Measurements from ENCODE around the gene AGMAT. TPM values are rescaled to one million over a fixed set of nuclear protein-coding genes. Genes with fewer than 3 reads are reported as not detected.

The AGMAT gene
- total and polyA plus RNA-seq, 2 of the 4 experiments (the other 2 are of a cell fraction) = 0.18 to 0.26 TPM

- Histone ChIP-seq H3K9me1 (ENCODE audit: insufficient read depth, low read length) (peaks cover 6% of the 10 kb centered on the region), H2BK20ac (ENCODE audit: low read depth, low read length) (no peak overlapping the region), H4K8ac (ENCODE audit: low read depth in 2 of 2, low read length in 2 of 2) (no peak overlapping the region; a peak in 1 of 4 replicates), H3K4me2 (ENCODE audit: low read depth, low read length) (peak overlapping the region; percentile 69), H2AK9ac (replicated peaks; ENCODE audit: low read depth, low read length, poor library complexity) (peak overlapping the region; percentile 67), H2BK15ac (ENCODE audit: low read depth, low read length) (no peak overlapping the region), H3K79me1 (ENCODE audit: low read depth in 1 of 2, low read length in 2 of 2) (peaks cover 8 to 9% of the 10 kb centered on the region in 2 experiments; a peak in 3 of 4 replicates), H2BK120ac (ENCODE audit: low read depth, low read length) (no peak overlapping the region), H3K14ac (replicated peaks; ENCODE audit: low read depth, low read length) (no peak overlapping the region), H3K4me3 (ENCODE audit: insufficient read depth, low read depth, low read length) (no peak overlapping the region), H3K56ac (ENCODE audit: extremely low read depth, insufficient read depth, low read length) (no peak overlapping the region), H3K4me1 (ENCODE audit: control insufficient read depth, insufficient read depth, low read length) (peaks cover 6% of the 10 kb centered on the region), H3K36me3 (ENCODE audit: control insufficient read depth, insufficient read depth, low read length) (peaks cover 35% of the 10 kb centered on the region), H2BK5ac (ENCODE audit: low read depth, low read length, poor library complexity, severe bottlenecking) (no peak overlapping the region), H2AFZ (replicated peaks; ENCODE audit: low read length, poor library complexity) (no peak overlapping the region), H3K18ac (ENCODE audit: low read depth, low read length) (no peak overlapping the region), H3K9ac (ENCODE audit: low read depth, low read length) (no peak overlapping the region), H4K20me1 (ENCODE audit: insufficient read depth, low read length) (no peaks in the 10 kb centered on the region), H4K91ac (ENCODE audit: insufficient read depth, low read depth, low read length) (no peak overlapping the region), H3K23ac (ENCODE audit: low read depth, low read length) (no peak overlapping the region), H3K27ac (ENCODE audit: insufficient read depth, low read length) (no peak overlapping the region; the same call in 1 of the 2 replicates), H4K5ac (ENCODE audit: low read depth, low read length) (no peak overlapping the region), H3K27me3 (ENCODE audit: control insufficient read depth, insufficient read depth, low read length) (no peaks in the 10 kb centered on the region), H3K9me3 (ENCODE audit: control insufficient read depth, insufficient read depth, low read length) (no peaks in the 10 kb centered on the region), H3K4ac (ENCODE audit: low read depth, low read length) (no peak overlapping the region), H2AK5ac (ENCODE audit: low read depth, low read length) (no peak overlapping the region)
- DNase-seq (peak; percentile 67), ATAC-seq (ENCODE audit: low read depth) (peak; percentile 91)
- no TSS peak for BruUV-seq (replicated peaks)
- intact Hi-C loops (cut with micrococcal nuclease) = no loop called here
- dilution Hi-C loops (cut with HindIII; ENCODE audit: low sequenced_read_pairs, unreplicated experiment) = no loop called here
- 82% methylated on average over 3 of the region's 12 CpGs; no CpG with 5 or more reads in 1 of the 2 experiments for WGBS, 2 experiments (ENCODE audit: extremely low coverage in 2 of 2, insufficient read length in 1 of 2)
- in situ Hi-C loops (cut with MboI; ENCODE audit: low sequenced_read_pairs) = no loop called here
- TF ChIP-seq MAFK (IDR thresholded peaks at IDR 0.05; ENCODE audit: low read depth, low read length) = 0 out of 2 replicates have a peak, but pooled peaks have one; percentile 11
- no peak for TF ChIP-seq RFX5 (IDR thresholded peaks at IDR 0.05; ENCODE audit: low read depth, low read length)
- TF ChIP-seq CEBPB (IDR thresholded peaks at IDR 0.05; ENCODE audit: low read depth, low read length) = peak; percentile 81
- ChIA-PET CTCF (no interaction called here), POLR2A (ENCODE audit: unreplicated experiment) (no interaction called here)
These were observed 41.0 kb downstream of the AGMAT start for GRCh38 chr1:15543589-15544568.

All from IMR-90 (cell line).